Activated T-cell treated with anti-CD3 and anti-CD28 coated beads, Interleukin-2, amount 50 U/mL, for 1 hour (primary cell): Measurements from ENCODE around the gene MXRA7.
A peak's percentile ranks its signal among the peaks of the same experiment; 100 is the strongest.
"Not testable (repeated sequence)": the region's sequence is repeated elsewhere in the genome, so short reads cannot be mapped to it uniquely, and the experiment has no call there.

Source experiments
- DNase-seq: peaks from one replicate; pipeline ENCODE4 v3.0.0-alpha.2; 2020

MXRA7 gene

GRCh38 chr17:76735006-76735405 is 24.2 kb upstream of the MXRA7 start:
- DNase-seq = no peak

GRCh38 chr17:76734080-76734840 is 23.5 kb upstream of the MXRA7 start:
- no peak for DNase-seq

GRCh38 chr17:76733618-76733957 is 22.8 kb upstream of the MXRA7 start:
- DNase-seq = no peak

- DNase-seq = no peak
Measured at GRCh38 chr17:76732734-76733617, 22.2 kb upstream of the MXRA7 start.

- DNase-seq = not testable (repeated sequence)
Measured at GRCh38 chr17:76731800-76732733, 21.3 kb upstream of the MXRA7 start.

- no peak for DNase-seq
Measured at GRCh38 chr17:76727745-76728456, 17.1 kb upstream of the MXRA7 start.

GRCh38 chr17:76726776-76727718 is 16.3 kb upstream of the MXRA7 start, which contains the start of gene METTL23:
Gene METTL23, plus strand, starts transcription at chr17:76726839. Its CDS starts 2,872 bp downstream, at chr17:76729711.
- DNase-seq = peak; percentile 92

GRCh38 chr17:76726231-76726775 is 15.5 kb upstream of the MXRA7 start, which contains the start of gene JMJD6:
Gene JMJD6, minus strand, starts transcription at chr17:76726606. Its CDS starts 131 bp downstream, at chr17:76726475.
- no peak for DNase-seq

GRCh38 chr17:76725580-76726230 is 14.9 kb upstream of the MXRA7 start:
- peak; percentile 70 for DNase-seq

- DNase-seq = peak; percentile 12
Measured at GRCh38 chr17:76723812-76724211, 13.0 kb upstream of the MXRA7 start.

GRCh38 chr17:76722977-76723376 is 12.2 kb upstream of the MXRA7 start:
- peak; percentile 15 for DNase-seq

GRCh38 chr17:76722279-76722678 is 11.5 kb upstream of the MXRA7 start:
- DNase-seq = peak; percentile 14

GRCh38 chr17:76721463-76721862 is 10.7 kb upstream of the MXRA7 start:
- no peak for DNase-seq

GRCh38 chr17:76720941-76721340 is 10.2 kb upstream of the MXRA7 start:
- peak; percentile 14 for DNase-seq

GRCh38 chr17:76720211-76720610 is 9.4 kb upstream of the MXRA7 start:
- DNase-seq = peak; percentile 12

- no peak for DNase-seq
Measured at GRCh38 chr17:76718516-76718915, 7.8 kb upstream of the MXRA7 start.

- DNase-seq = no peak
Measured at GRCh38 chr17:76716839-76717215, 6.1 kb upstream of the MXRA7 start.

- DNase-seq = peak; percentile 53
Measured at GRCh38 chr17:76716146-76716838, 5.5 kb upstream of the MXRA7 start.

GRCh38 chr17:76715496-76715830 is 4.7 kb upstream of the MXRA7 start:
- DNase-seq = no peak
